IPS-NIHi7 (cell line): Measurements from ENCODE around the gene CMTM2.
"Not testable (repeated sequence)": the region's sequence is repeated elsewhere in the genome, so short reads cannot be mapped to it uniquely, and the experiment has no call there.

Experiments
- DNase-seq: peaks from one replicate; pipeline ENCODE4 v3.0.0; 2012; ENCODE audit warnings: mixed read lengths; ENCODE audit errors: extremely low spot score

The CMTM2 gene

DNA sequence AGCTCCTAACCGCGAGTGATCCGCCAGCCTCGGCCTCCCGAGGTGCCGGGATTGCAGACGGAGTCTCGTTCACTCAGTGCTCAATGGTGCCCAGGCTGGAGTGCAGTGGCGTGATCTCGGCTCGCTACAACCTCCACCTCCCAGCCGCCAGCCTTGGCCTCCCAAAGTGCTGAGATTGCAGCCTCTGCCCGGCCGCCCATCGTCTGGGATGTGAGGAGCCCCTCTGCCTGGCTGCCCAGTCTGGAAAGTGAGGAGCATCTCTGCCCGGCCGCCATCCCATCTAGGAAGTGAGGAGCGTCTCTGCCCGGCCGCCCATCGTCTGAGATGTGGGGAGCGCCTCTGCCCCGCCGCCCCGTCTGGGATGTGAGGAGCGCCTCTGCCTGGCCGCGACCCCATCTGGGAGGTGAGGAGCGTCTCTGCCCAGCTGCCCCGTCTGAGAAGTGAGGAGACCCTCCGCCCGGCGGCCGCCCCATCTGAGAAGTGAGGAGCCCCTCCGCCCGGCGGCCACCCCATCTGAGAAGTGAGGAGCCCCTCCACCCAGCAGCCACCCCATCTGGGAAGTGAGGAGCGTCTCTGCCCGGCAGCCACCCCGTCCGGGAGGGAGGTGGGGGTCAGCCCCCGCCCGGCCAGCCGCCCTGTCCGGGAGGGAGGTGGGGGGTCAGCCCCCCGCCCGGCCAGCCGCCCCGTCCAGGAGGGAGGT lies 51.4 kb downstream of the CMTM2 start:
- not testable (repeated sequence) for DNase-seq

GRCh38 chr16:66631558-66631957 lies 52.3 kb downstream of the CMTM2 start:
- not testable (repeated sequence) for DNase-seq

DNA sequence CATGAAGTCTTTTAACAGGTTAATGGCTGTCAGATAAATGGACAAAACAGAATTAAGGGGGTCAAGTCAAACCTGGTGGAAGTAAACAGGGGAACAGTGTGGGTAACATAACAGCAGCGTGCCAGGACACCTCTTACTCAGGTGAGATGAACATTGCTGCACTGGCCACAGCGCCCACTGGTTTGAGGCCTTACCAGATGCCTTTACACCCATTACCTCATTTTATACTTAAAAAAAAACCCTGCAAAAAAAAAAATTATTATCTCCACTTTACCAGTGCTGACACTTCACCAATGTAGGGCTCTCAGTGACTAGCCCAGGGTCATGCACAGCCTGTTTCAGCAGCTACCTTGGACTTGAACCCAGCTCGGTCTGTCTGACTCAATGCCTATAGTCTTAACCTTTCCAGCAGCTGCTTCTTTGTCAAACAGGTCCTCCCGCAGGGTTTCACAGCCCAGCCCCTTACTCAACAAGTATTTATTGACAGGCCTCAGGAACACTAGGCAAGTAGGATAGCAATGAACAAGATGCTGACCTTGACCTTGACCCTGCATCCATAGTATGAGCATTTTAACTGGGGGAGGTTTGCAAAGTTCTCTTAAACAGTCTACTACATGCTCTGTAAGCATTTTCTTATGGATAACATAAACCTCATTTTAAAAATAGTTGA lies 55.4 kb downstream of the CMTM2 start:
- DNase-seq: no peak

GRCh38 chr16:66635406-66635805 lies 56.1 kb downstream of the CMTM2 start:
- no peak for DNase-seq

- no peak for DNase-seq
These were observed 56.9 kb downstream of the CMTM2 start for GRCh38 chr16:66636199-66636598.

- DNase-seq: no peak
These were observed 58.5 kb downstream of the CMTM2 start for GRCh38 chr16:66637806-66638205.
